Kidney glomerular epithelial cell (primary cell): ENCODE results near the gene DNAJC11.
"Not testable (repeated sequence)": the region's sequence is repeated elsewhere in the genome, so short reads cannot be mapped to it uniquely, and the experiment has no call there.

Experiments used
- DNase-seq: peaks from one replicate; lab custom pipeline; 2025; lab: John Stamatoyannopoulos, UW

The DNAJC11 gene

GRCh38 chr1:6600410-6601048 is 101.1 kb downstream of the DNAJC11 start:
- no peak for DNase-seq

- not testable (repeated sequence) for DNase-seq
Observed at GRCh38 chr1:6599991-6600390, 101.6 kb downstream of the DNAJC11 start.

GRCh38 chr1:6599141-6599975 is 102.3 kb downstream of the DNAJC11 start:
- DNase-seq: peak; percentile 36

- DNase-seq: no peak
Observed at GRCh38 chr1:6597777-6598131, 103.9 kb downstream of the DNAJC11 start.

- DNase-seq: no peak
Observed at GRCh38 chr1:6596886-6597776, 104.5 kb downstream of the DNAJC11 start.

- no peak for DNase-seq
Observed at GRCh38 chr1:6596351-6596750, 105.3 kb downstream of the DNAJC11 start.

GRCh38 chr1:6594977-6595740 is 106.5 kb downstream of the DNAJC11 start:
- DNase-seq: no peak

GRCh38 chr1:6593810-6594209 is 107.8 kb downstream of the DNAJC11 start:
- no peak for DNase-seq

GRCh38 chr1:6592865-6593593 is 108.6 kb downstream of the DNAJC11 start:
- DNase-seq: no peak

GRCh38 chr1:6592441-6592840 is 109.2 kb downstream of the DNAJC11 start:
- DNase-seq: no peak

- DNase-seq: no peak
Observed at GRCh38 chr1:6591644-6592043, 110.0 kb downstream of the DNAJC11 start.

- no peak for DNase-seq
Observed at GRCh38 chr1:6591222-6591621, 110.4 kb downstream of the DNAJC11 start.

- DNase-seq: no peak
Observed at GRCh38 chr1:6590046-6590445, 111.6 kb downstream of the DNAJC11 start.

- no peak for DNase-seq
Observed at GRCh38 chr1:6588893-6589520, 112.6 kb downstream of the DNAJC11 start.

GRCh38 chr1:6588128-6588892 is 113.3 kb downstream of the DNAJC11 start:
- no peak for DNase-seq

GRCh38 chr1:6587261-6588005 is 114.2 kb downstream of the DNAJC11 start:
- DNase-seq: no peak

GRCh38 chr1:6586404-6586816 is 115.2 kb downstream of the DNAJC11 start:
- DNase-seq: no peak

GRCh38 chr1:6585841-6586240 is 115.8 kb downstream of the DNAJC11 start:
- DNase-seq: no peak

GRCh38 chr1:6585081-6585722 is 116.4 kb downstream of the DNAJC11 start:
- DNase-seq: no peak
